ENCODE measurements around the gene TKT.
A peak's percentile ranks its signal among the peaks of the same experiment; 100 is the strongest.

Gene TKT

GRCh38 chr3:53223541-53223966 lies 32.3 kb downstream of the TKT start:
- DNase-seq, result no peak

DNA sequence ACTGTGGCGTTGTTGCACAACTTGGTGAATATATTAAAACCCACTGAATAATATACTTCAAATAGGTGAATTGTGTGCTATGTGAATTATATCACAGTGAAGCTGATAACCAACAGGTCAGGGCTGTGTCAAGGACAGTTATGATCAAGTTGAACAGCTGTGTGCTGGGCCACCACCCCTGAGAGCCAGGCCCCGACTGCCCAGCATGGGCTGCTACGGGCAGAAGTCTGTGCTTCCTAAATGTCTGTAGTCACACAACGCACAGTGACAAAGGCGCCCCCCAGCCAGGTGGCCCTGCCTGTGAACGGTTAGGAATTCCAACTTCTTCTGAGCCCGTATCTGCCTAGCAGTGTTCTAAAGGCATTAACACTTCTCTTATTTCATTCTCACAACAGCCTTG lies 32.8 kb downstream of the TKT start:
- no peak for DNase-seq

- DNase-seq, result no peak
Measured at GRCh38 chr3:53222183-53222901, 33.5 kb downstream of the TKT start.

DNA sequence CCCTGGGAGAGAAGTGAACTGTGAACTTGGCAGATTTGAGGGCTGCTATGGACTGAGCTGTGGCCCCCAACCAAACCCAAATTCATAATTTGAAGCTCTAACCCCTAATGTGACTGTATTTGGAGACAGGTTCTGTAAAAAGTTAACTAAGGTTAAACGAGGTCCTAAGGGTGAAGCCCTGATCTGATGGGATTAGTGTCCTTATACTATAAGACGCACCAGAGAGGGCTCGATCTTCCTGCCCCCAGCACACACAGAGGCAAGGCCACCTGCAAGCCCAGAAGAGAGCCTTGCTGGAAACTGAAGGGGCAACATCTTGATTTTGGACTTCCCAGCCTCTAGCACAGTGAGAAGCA lies 34.0 kb downstream of the TKT start:
- no peak for DNase-seq

GRCh38 chr3:53221345-53221744 lies 34.5 kb downstream of the TKT start:
- no peak for DNase-seq

- DNase-seq, result peak; percentile 65
Measured at GRCh38 chr3:53219895-53220483, 35.8 kb downstream of the TKT start.

GRCh38 chr3:53218131-53218530 lies 37.7 kb downstream of the TKT start:
- no peak for DNase-seq

GRCh38 chr3:53217175-53217574 lies 38.6 kb downstream of the TKT start:
- DNase-seq, result no peak

DNA sequence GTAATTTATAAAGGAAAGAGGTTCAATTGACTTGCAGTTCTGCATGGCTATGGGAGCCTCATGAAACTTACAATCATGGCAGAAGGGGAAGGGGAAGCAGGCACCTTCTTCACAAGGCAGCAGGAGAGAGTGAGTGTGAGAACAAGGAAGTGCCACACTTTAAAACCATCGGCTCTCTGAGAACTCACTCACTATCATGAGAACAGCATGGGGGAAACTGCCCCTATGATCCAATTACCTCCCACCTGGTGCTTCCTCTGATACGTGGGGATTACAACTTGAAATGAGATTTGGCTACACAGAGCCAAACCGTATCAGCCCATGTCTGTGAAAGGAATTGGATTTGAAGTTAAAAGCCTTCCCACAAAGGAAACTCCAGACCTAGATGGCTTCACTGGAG lies 39.1 kb downstream of the TKT start:
- no peak for DNase-seq

DNA sequence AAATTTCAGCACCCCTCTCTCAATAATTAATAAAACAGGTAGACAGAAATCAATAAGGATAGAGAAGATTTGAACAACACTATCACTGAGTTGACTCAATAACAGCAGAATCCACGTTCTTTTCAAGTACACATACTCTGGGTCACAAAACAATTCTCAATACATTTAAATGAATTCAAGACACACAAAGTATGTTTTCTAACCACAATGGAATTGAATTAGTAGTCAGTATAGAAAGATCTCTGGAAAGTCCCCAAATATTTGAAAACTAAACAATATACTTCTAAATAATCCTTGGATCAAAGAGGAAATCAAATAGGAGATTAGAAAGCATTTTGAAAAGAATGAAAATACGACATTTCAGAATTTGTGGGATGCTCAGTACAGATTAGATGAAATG lies 40.0 kb downstream of the TKT start:
- no peak for DNase-seq

DNA sequence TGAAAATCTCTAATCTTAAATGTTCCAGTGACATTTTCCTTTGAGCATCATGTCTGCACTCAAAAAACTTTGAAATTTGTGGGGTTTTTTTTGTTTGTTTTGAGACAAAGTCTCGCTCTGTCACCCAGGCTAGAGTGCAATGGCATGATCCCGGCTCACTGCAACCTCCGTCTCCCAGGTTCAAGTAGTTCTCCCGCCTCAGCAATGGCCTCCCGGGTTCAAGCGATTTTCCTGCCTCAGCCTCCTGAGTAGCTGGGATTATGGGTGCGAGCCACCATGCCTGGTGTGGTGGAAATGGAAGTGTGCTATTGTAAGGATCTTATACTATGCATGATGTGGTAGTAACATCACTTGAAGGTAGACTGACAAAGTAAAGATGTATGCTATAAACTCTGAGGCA lies 42.5 kb downstream of the TKT start:
- no peak for DNase-seq

GRCh38 chr3:53211706-53212702 lies 43.8 kb downstream of the TKT start:
- DNase-seq, result no peak

DNA sequence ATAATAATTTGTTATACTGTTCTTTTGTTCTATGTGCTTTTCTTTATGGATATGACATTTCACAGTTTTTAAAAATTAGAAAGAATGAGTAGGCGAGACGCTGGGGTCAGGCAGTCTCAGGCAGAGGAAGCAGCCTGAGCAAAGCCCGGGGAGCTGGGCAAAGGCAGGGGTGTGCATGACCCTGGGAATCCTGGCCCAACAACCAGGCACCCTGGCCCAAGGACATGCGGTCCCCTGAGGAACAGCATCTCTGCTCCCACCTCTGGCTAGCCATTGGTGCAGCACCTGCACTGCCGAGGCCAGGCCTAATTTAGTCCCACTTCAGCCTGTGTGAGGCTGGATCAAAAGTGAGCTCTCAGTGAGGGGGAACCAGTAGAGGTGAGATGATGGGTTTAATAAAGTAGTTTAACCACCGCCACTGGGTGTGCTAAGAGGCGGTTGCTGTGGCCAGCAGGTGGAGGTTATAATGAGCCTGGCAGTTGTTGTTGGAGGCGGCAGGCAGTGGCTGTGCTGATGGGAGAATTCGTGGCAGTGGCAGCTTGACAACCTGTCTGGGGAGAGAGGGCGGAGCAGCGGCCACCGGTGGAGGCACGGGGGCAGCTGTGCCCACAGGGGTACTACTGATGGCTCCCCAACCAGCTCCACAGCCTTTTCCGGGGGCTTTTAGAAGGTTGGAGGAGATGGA lies 53.3 kb downstream of the TKT start:
- no peak for DNase-seq

- no peak for DNase-seq
Measured at GRCh38 chr3:53200501-53201498, 55.0 kb downstream of the TKT start.

DNA sequence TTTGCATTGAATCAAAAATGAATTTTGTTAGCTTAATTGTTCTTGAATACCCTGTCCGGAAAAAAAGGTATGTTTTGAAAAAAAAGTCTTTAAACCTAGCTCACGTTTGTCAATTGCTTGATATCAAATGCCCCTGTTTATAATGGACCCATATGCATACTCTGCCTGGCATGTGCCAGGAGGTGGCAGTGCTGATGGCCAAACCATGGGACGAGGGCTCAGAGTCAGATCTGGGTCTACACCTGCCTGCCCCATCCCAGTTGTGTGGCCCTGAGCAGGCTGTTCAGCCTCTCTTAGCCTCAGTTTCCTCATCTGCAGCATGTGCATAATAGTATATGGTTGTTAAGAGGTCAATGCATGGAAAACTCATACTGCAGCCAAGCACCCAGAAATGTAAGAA lies 56.0 kb downstream of the TKT start:
- no peak for DNase-seq

- no peak for DNase-seq
Measured at GRCh38 chr3:53198996-53199395, 56.8 kb downstream of the TKT start.

DNA sequence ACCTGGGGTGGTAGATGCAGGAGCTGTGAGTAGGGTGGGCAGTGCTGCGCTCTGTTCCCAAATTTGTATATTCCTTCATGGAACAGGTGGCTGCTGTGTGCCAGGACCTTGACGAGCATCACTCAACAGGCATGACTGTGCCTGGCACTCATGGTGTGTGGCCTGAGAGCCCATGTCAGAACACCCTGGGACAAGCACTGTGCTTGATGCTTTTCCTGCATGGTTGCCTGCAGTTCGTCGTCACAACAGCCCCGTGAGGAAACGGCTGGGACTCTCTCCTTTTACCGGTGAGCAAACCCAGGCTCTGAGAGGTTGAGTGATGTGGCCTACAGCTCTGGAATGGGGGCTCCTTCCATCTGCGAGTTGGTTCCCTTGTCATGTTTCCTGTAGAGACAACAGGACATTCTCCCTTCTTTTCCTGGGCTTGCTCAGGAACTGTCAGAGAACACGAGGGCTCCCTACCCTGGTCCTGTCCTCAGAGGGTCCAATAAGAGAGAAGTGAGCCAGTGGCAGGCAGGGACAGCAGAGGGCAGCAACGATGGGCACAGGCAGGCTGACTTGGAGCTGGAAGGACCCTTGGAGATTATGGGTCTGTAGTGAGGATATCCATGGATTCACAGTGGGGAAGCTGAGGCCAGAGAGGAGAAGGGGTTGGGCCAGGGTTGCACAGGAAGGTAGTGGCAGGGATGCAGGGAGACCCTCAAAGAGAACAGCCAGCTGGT lies 57.4 kb downstream of the TKT start:
- DNase-seq, result no peak

DNA sequence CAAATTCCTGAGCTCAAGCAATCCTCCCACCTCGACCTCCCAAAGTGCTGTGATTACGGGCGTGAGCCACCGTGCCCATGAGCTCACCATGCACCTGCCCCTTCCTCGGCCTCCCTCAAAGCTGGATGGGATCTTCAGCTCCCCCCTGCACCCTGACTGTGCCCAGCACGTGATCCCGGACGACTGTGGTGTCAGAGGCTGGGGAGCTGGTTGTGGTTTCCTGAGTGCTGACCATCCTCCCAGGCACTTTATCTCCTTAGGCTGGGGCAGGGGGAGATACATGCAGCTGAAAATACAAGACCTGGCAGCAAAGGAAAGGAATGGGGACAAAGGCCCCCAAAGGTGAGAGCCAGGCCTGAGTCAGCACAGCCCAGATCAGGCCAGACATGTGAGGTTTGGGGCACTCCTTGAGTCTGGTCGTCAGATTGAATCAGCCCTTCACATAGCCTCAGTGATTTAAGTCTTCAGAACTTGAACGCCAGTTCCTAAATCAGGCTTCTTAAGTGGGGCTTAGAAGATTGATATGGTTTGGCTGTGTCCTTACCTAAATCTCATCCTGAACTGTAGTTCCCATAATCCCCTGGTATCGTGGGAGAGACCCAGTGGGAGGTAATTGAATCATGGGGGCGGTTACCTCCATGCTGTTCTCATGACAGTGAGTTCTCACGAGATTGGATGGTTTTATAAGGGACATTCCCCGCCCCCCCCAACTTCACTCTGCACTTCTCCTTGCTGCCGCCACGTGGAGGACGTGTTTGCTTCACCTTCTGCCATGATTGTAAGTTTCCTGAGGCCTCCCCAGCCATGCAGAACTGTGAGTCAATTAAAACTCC lies 59.0 kb downstream of the TKT start:
- no peak for DNase-seq

DNA sequence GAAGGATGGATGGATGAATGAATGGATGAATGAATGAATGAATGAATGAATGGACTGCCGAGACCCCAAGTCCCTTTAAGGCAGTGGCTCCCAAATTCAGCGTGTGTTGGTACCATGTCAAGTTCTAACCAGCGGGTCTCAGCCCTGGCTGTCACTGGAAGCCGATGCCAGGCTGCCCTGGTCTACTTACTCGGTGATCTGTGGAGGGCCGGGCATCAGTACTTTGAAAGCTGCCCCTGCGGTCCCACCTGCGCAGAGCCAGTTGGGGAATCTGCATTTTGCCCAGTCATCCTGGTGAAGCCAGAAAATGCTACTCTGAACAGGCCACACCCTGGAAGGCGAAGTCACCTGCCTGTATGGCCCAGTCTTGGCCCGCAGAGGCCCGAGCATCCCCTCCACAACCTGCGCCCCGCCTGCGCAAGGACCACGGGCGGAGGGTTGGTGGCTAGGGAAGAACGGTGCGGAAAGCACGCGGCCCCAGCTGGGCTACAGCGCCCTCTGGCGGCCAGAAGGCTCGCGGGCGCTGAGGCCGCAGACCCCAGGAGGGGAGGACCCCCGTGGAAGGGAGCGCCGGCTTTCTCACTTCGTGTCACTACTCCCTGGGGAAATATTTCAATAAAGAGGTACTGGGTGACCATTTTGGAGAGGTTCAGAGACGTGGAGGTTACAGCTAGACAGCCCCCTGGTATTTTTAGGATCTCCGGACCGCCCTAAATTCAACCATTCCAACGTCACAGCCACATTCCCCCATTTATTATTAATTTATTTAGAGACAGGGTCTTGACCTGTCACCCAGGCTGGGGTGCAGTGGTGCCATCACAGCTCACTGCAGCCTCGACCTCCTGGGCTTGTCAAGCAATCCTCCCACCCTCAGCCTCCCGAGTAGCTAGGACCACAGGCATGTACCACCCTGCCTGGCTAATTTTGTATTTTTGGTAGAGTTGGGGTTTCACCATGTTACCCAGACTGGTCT lies 59.9 kb downstream of the TKT start:
- DNase-seq, result peak; percentile 45

All from effector CD4-positive, alpha-beta T cell (primary cell).